ENCODE measurements around the gene TOM1L1. TPM values are rescaled to one million over a fixed set of nuclear protein-coding genes. Genes with fewer than 3 reads are reported as not detected.

The TOM1L1 gene
- total RNA-seq, 1 donor = 24.2 TPM

DNA sequence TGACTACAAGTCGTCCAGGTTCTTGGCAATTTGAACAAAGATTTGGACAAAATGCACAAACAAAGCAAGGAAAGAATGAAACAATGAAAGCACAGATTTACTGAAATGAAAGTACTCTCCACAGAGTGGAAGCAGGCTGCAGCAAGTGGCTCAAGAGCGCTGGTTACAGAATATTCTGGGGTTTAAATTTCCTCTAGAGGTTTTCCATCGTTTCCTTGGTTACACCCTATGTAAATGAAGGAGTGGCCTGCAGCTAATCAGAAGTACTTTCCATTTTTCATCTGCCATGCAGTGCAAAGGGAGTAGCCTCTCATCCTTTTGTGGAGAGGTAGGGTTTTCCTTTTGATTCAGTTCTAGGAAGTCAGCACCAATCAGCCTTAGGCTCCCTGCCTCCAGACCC lies 79.7 kb downstream of the TOM1L1 start:
- DNase-seq (ENCODE audit: low read depth) = no peak
- no peak overlapping the region for H3K4me3 ChIP-seq (ENCODE audit: low read depth, low read length)
- no peak for TF ChIP-seq CTCF (IDR thresholded peaks at IDR 0.05; ENCODE audit: insufficient read depth, low read depth, low read length)

GRCh38 chr17:54982399-54982798 lies 81.7 kb downstream of the TOM1L1 start:
- no peak for TF ChIP-seq CTCF (IDR thresholded peaks at IDR 0.05; ENCODE audit: insufficient read depth, low read depth, low read length)
- no peak overlapping the region for H3K4me3 ChIP-seq (ENCODE audit: low read depth, low read length)
- DNase-seq (ENCODE audit: low read depth) = peak; percentile 73

DNA sequence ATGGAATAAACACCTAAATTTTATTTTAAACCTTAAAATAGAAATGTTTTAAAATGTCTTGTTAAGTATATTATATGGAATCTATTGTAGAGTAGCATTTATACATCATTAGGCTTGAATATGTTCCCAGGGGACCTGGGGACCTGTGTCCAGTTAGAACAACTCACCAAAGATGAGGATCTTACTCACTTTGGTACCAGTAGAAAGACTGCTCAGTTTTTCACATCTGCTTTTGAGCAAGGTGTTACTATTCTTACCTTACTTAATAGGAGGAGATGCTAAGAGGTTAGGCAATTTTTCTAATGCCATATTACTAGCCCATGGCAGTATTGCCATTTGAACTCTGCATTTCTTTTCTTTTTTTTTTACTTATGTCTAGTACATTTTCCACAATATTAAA lies 82.6 kb downstream of the TOM1L1 start:
- DNase-seq (ENCODE audit: low read depth) = no peak
- H3K4me3 ChIP-seq (ENCODE audit: low read depth, low read length) = no peak overlapping the region
- no peak for TF ChIP-seq CTCF (IDR thresholded peaks at IDR 0.05; ENCODE audit: insufficient read depth, low read depth, low read length)

GRCh38 chr17:54985476-54985875 lies 84.8 kb downstream of the TOM1L1 start:
- H3K4me3 ChIP-seq (ENCODE audit: low read depth, low read length) = no peak overlapping the region
- no peak for DNase-seq (ENCODE audit: low read depth)
- TF ChIP-seq CTCF (IDR thresholded peaks at IDR 0.05; ENCODE audit: insufficient read depth, low read depth, low read length) = no peak

- TF ChIP-seq CTCF (IDR thresholded peaks at IDR 0.05; ENCODE audit: insufficient read depth, low read depth, low read length) = no peak
- no peak for DNase-seq (ENCODE audit: low read depth)
- H3K4me3 ChIP-seq (ENCODE audit: low read depth, low read length) = no peak overlapping the region
Measured at GRCh38 chr17:54990118-54990517, 89.5 kb downstream of the TOM1L1 start.

DNA sequence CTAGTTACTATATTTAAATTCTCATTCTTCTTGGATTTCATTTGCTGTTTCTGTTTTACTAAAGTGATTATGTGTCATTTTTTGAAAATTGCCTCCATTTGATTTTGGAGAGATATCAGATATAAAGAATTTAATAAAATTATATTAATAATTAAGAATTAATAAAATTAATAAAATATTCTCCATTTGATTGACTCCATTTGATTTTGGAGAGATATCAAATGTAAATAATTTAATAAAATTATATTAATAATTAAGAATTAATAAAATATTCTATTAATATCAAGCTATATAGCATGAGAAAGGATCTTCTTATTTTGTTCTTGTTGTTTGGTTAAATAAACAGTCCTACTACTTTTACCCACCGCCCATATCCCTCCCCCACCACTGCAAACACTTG lies 90.9 kb downstream of the TOM1L1 start:
- TF ChIP-seq CTCF (IDR thresholded peaks at IDR 0.05; ENCODE audit: insufficient read depth, low read depth, low read length) = no peak

More for the DNA sequence above, 90.9 kb downstream of the TOM1L1 start:
- no peak overlapping the region for H3K4me3 ChIP-seq (ENCODE audit: low read depth, low read length)
- no peak for DNase-seq (ENCODE audit: low read depth)
